Effector memory CD8-positive, alpha-beta T cell (primary cell): ENCODE results near the gene SATL1.
A peak's percentile ranks its signal among the peaks of the same experiment; 100 is the strongest.

Source experiments
- ATAC-seq: fragments of 150-1000 bp; cut with Tn5 transposase; replicated peaks from 2 replicates; pipeline ENCODE4 v1.10.0; 2021; ENCODE audit warnings: mild to moderate bottlenecking, moderate library complexity
- DNase-seq, 3 experiments: peaks; one replicate each; pipeline ENCODE4 v3.0.0; 2021
- H3K27ac Mint-ChIP-seq, 2 donors: one replicate each; pipeline ENCODE4 v1.8.0; 2022; ENCODE audit warnings: mild to moderate bottlenecking in 2 of 2, mixed read lengths in 2 of 2, moderate library complexity in 2 of 2
- H3K27me3 Mint-ChIP-seq, 2 donors: one replicate each; pipeline ENCODE4 v1.8.0; 2022; ENCODE audit warnings: mixed read lengths in 2 of 2
- H3K36me3 Mint-ChIP-seq: one replicate; pipeline ENCODE4 v1.8.0; 2022; ENCODE audit warnings: mild to moderate bottlenecking, moderate library complexity, mixed read lengths; ENCODE audit not compliant: insufficient read depth
- H3K4me1 Mint-ChIP-seq, 2 donors: one replicate each; pipeline ENCODE4 v1.8.0; 2022; ENCODE audit warnings: low read depth in 2 of 2, mixed read lengths in 2 of 2
- H3K4me3 Mint-ChIP-seq, 2 donors: one replicate each; pipeline ENCODE4 v1.8.0; 2022; ENCODE audit warnings: mild to moderate bottlenecking in 2 of 2, mixed read lengths in 2 of 2, moderate library complexity in 2 of 2
- H3K9me3 Mint-ChIP-seq, 2 donors: one replicate each; pipeline ENCODE4 v1.8.0; 2022; ENCODE audit warnings: mixed read lengths in 2 of 2

Gene SATL1

DNA sequence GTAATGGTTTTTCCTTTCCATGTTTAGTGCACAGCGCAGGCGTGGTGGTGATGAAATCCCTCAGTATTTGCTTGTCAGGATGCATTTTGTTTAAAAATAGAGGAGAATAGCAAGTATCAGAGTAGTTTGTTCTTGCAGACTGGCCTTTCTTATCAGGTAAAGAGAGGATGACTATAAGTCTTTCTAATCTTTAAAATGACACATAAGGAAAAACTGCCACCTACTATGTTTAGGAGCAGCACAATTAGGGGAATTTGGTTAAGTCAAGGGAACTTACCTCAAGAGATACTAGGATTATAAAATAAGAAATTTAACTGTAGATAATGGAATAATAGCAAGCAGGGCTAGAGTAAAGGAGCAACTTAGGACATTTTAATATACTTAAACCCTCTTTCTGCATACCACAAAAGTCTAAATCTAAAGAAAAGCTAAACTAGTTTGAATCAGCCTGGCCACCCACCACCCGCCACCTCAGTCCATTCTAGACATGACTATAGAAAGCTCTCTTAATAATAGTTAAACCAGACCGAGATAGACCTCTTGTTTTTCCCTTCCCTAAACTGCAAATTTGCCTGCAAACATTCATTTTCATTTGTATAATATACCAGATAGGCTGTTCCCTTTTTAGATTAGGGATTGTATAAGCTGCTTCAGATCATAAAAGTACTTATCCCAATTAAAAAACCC is 177.9 kb downstream of the SATL1 start:
- H3K36me3 Mint-ChIP-seq: peaks cover 6% of the 10 kb centered on the region
- no peak for DNase-seq
- H3K4me1 Mint-ChIP-seq: peaks cover 2 to 5% of the 10 kb centered on the region in 2 donors
- H3K27ac Mint-ChIP-seq: no peak overlapping the region
- H3K27me3 Mint-ChIP-seq: no peaks in the 10 kb centered on the region
- H3K4me3 Mint-ChIP-seq: no peak overlapping the region
- ATAC-seq: no peak
- no peaks in the 10 kb centered on the region for H3K9me3 Mint-ChIP-seq

DNA sequence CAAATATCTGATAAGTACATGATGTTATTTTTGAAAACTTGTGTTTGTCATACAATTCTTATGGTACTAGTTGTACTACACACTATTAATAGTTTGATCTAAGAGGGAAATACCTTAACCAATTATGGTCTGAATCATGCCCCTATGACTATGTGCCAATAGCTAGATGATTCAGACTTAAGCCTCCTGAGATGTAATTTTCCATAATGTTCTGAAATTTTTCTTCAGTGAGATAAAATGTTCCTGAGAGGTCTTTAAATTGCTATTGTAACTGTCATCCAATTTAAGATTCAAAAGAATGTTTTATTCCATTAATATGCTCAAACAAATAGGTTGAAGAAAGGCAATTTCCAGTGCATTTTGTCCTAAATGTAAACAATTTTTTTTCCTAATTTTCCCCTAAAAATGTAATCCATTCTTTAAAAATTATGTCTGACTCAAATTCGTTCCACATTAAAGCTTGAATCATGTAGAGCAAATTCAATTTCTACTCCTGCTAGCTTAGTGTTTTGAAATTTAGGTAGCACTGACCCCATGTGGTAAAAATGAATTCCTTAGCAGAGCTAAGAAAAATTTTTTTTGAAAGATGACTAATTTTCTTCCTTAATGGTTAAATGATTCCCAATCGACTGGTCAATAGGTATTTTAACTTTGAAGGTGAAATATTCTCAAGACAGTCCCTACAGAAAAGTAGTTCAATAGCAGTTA is 190.8 kb downstream of the SATL1 start:
- Mint-ChIP-seq H3K9me3 (no peaks in the 10 kb centered on the region), H3K4me3 (no peak overlapping the region), H3K27me3 (no peaks in the 10 kb centered on the region), H3K4me1 (no peaks in the 10 kb centered on the region), H3K36me3 (no peaks in the 10 kb centered on the region), H3K27ac (peak overlapping the region in 1 of 2 donors; percentile 22)
- ATAC-seq (no peak), DNase-seq (no peak)

DNA sequence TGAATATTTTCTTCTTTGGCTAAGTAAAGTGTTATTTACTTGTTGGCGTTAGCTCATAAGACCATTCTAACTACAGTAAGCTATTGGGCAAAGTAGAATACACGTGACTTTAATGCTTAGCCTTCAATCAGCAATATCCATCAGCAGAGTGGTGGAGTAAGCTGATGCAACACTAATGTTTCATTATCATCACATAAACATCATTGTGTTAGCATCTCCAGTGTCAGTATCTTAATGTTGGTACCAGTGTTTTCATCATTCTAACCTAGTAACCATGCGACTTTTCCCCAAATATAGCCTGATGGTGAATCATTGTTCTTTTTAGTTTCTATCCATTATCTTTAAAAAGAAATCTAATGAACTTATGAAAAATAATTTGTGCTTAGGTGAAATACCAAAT is 191.4 kb downstream of the SATL1 start:
- H3K4me1 Mint-ChIP-seq: no peaks in the 10 kb centered on the region
- H3K27me3 Mint-ChIP-seq: no peaks in the 10 kb centered on the region
- no peak overlapping the region for H3K27ac Mint-ChIP-seq
- DNase-seq (no peak), ATAC-seq (no peak)
- no peaks in the 10 kb centered on the region for H3K36me3 Mint-ChIP-seq
- H3K9me3 Mint-ChIP-seq: no peaks in the 10 kb centered on the region
- no peak overlapping the region for H3K4me3 Mint-ChIP-seq

DNA sequence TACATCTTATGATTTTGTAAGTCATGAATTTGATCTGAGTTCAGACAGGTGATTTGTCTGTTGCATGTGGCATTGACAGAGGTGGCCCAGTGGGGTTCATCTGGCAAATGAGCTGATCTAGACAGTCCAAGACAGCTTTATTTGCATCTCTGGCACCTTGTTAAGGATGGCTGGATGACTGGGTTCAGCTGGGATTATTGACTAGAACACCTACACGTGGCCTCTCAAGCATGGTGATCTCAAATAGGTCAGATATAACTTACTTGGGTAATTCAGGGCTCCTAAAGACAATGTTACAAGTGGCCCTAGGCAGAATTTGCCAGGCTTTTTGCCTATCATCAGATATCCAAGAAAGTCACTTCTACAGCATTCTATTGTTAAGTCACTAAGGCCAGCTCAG is 192.0 kb downstream of the SATL1 start:
- no peak overlapping the region for H3K27ac Mint-ChIP-seq
- ATAC-seq (no peak), DNase-seq (no peak)
- H3K36me3 Mint-ChIP-seq: no peaks in the 10 kb centered on the region
- no peak overlapping the region for H3K4me3 Mint-ChIP-seq
- H3K4me1 Mint-ChIP-seq: no peaks in the 10 kb centered on the region
- H3K9me3 Mint-ChIP-seq: no peaks in the 10 kb centered on the region
- H3K27me3 Mint-ChIP-seq: no peaks in the 10 kb centered on the region
